ENCODE results near the gene SMAD6.
"Not testable (repeated sequence)": the region's sequence is repeated elsewhere in the genome, so short reads cannot be mapped to it uniquely, and the experiment has no call there.

The SMAD6 gene

DNA sequence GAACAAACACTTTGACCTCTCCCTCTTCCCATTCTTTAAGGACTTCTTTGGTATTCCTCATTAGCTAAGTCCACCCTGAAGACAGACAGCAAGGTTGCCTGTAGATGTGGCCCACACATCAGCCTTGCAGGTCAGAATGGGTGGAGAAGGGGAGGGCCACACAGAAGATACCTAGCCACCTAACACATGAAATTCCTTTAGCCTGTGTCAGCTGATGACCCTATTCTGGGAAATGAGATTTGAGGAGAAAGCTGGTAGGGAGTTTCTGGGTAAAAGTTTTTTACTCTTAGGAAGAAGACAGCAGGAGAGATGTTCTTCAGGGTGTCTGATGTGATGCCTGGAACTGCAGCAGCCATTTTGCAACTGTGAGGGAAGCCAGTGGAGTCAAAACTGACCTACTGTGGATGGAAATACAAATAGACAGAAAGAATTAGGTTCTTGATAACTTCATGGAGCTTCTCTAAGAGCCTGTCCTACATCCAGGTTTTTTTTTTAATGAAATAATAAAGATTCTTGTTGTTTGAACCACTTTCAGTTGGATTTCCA is 17.8 kb upstream of the SMAD6 start:
- Histone ChIP-seq H4K20me1 (ENCODE audit: insufficient read depth) (no peaks in the 10 kb centered on the region), H3K4me3 (IDR thresholded peaks at IDR 0.05; ENCODE audit: insufficient read depth, low read depth, low read length) (no peak overlapping the region), H3K36me3 (ENCODE audit: insufficient read depth) (no peaks in the 10 kb centered on the region), H3K27ac (no peak overlapping the region), H3K79me2 (ENCODE audit: insufficient read depth, low read depth) (no peaks in the 10 kb centered on the region), H3K27me3 (ENCODE audit: insufficient read depth, low read depth) (no peaks in the 10 kb centered on the region), H3K9ac (no peak overlapping the region), H3K4me1 (ENCODE audit: low read depth, poor library complexity, severe bottlenecking) (no peaks in the 10 kb centered on the region), H3K4me2 (no peak overlapping the region), H2AFZ (ENCODE audit: low read depth) (no peak overlapping the region)
- TF ChIP-seq, protein P1, sequence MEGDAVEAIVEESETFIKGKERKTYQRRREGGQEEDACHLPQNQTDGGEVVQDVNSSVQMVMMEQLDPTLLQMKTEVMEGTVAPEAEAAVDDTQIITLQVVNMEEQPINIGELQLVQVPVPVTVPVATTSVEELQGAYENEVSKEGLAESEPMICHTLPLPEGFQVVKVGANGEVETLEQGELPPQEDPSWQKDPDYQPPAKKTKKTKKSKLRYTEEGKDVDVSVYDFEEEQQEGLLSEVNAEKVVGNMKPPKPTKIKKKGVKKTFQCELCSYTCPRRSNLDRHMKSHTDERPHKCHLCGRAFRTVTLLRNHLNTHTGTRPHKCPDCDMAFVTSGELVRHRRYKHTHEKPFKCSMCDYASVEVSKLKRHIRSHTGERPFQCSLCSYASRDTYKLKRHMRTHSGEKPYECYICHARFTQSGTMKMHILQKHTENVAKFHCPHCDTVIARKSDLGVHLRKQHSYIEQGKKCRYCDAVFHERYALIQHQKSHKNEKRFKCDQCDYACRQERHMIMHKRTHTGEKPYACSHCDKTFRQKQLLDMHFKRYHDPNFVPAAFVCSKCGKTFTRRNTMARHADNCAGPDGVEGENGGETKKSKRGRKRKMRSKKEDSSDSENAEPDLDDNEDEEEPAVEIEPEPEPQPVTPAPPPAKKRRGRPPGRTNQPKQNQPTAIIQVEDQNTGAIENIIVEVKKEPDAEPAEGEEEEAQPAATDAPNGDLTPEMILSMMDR (conservative IDR thresholded peaks at IDR 0.05; ENCODE audit: low read depth, low read length): no peak

DNA sequence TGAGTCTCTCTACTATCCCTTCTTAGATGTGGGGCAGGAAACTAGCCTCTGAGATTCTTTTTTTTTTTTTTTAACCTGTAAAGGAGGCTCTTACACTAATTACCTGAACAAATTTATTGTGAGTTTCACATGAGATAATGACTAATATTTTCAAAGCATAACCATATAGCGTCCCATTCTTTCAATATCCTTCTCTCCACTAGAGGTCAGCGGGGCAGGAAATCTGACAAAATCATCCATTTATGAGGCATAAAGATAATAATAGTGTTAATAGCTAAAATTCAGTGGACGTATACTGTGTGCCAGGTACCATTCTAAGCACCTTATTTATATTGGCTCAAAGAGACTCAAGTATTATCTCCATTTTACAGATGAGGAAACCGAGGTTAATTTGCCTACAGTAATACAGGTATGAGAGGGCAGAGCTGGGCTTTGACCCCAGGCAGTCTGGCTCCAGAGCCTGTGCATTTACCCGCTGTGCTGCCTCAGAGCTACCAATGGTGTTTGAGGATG is 16.3 kb upstream of the SMAD6 start:
- H3K4me2 ChIP-seq: no peak overlapping the region
- no peaks in the 10 kb centered on the region for H3K4me1 ChIP-seq (ENCODE audit: low read depth, poor library complexity, severe bottlenecking)
- no peak overlapping the region for H2AFZ ChIP-seq (ENCODE audit: low read depth)
- H3K36me3 ChIP-seq (ENCODE audit: insufficient read depth): no peaks in the 10 kb centered on the region
- no peak overlapping the region for H3K4me3 ChIP-seq (IDR thresholded peaks at IDR 0.05; ENCODE audit: insufficient read depth, low read depth, low read length)
- no peaks in the 10 kb centered on the region for H3K27me3 ChIP-seq (ENCODE audit: insufficient read depth, low read depth)
- no peak overlapping the region for H3K27ac ChIP-seq
- H3K9ac ChIP-seq: no peak overlapping the region
- TF ChIP-seq, protein P1 (conservative IDR thresholded peaks at IDR 0.05; ENCODE audit: low read depth, low read length): peak; percentile 26; the same call in 1 of the 2 replicates
- H4K20me1 ChIP-seq (ENCODE audit: insufficient read depth): no peaks in the 10 kb centered on the region
- H3K79me2 ChIP-seq (ENCODE audit: insufficient read depth, low read depth): no peaks in the 10 kb centered on the region

DNA sequence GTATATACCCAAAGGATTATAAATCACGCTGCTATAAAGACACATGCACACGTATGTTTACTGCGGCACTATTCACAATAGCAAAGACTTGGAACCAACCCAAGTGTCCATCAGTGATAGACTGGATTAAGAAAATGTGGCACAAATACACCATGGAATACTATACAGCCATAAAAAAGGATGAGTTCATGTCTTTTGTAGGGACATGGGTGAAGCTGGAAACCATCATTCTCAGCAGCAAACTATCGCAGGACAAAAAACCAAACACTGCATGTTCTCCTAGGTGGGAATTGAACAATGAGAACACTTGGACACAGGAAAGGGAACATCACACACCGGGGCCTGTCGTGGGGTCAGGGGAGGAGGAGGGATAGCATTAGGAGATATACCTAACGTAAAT is 11.1 kb upstream of the SMAD6 start:
- not testable (repeated sequence) for H3K36me3 ChIP-seq (ENCODE audit: insufficient read depth); H3K27me3 ChIP-seq (ENCODE audit: insufficient read depth, low read depth); H4K20me1 ChIP-seq (ENCODE audit: insufficient read depth); H3K79me2 ChIP-seq (ENCODE audit: insufficient read depth, low read depth); H3K4me1 ChIP-seq (ENCODE audit: low read depth, poor library complexity, severe bottlenecking); H3K27ac ChIP-seq; H3K4me2 ChIP-seq; H3K4me3 ChIP-seq (IDR thresholded peaks at IDR 0.05; ENCODE audit: insufficient read depth, low read depth, low read length); H2AFZ ChIP-seq (ENCODE audit: low read depth); H3K9ac ChIP-seq

DNA sequence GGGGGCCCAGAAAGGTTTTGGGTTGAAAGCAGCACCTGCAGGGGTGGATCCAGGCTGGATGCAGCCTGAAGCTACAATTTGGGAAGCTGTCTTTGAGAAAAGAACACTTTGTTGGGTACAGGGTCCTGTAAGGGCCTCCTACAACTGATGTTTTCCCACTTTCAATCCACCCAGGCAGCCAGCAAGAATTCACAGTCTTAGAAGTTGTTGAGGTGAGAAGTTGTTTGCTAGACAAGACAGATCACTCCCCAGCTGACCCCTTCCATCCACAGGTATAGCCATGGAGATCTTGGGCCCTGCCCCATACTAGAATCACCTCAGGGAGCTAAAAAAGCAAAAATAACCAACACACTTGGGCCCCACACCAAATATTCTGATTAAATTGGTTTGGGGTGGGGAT is 10.3 kb upstream of the SMAD6 start:
- H3K27ac ChIP-seq: no peak overlapping the region

DNA sequence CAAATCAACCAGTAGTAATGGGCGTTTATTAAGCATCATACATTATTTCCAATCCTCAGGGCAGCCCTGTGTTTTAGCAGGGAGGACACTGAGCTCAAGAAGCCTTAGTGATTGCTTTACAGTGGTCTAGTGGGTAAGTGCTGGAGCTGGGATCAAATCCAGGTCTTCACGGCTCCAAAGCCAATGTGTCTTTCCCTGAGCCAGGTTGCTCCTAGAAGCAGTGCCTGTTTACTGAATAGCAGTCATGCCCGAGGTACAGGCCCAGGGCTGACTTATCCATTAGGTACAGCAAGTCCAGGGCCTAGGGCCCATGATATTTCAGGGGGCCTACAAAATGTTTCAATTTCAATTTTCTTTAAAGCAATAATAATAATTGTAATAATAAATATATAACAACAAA is 9.6 kb upstream of the SMAD6 start:
- no peak overlapping the region for H2AFZ ChIP-seq (ENCODE audit: low read depth)
- no peak overlapping the region for H3K4me2 ChIP-seq
- no peak overlapping the region for H3K27ac ChIP-seq

More for the DNA sequence above, 10.3 kb upstream of the SMAD6 start:
- H3K4me1 ChIP-seq (ENCODE audit: low read depth, poor library complexity, severe bottlenecking): no peaks in the 10 kb centered on the region
- H4K20me1 ChIP-seq (ENCODE audit: insufficient read depth): no peaks in the 10 kb centered on the region
- TF ChIP-seq, protein P1 (conservative IDR thresholded peaks at IDR 0.05; ENCODE audit: low read depth, low read length): no peak
- H3K36me3 ChIP-seq (ENCODE audit: insufficient read depth): no peaks in the 10 kb centered on the region
- no peak overlapping the region for H3K4me3 ChIP-seq (IDR thresholded peaks at IDR 0.05; ENCODE audit: insufficient read depth, low read depth, low read length)
- H3K27me3 ChIP-seq (ENCODE audit: insufficient read depth, low read depth): no peaks in the 10 kb centered on the region
- H2AFZ ChIP-seq (ENCODE audit: low read depth): no peak overlapping the region
- H3K9ac ChIP-seq: no peak overlapping the region
- no peaks in the 10 kb centered on the region for H3K79me2 ChIP-seq (ENCODE audit: insufficient read depth, low read depth)
- H3K4me2 ChIP-seq: no peak overlapping the region

More for the DNA sequence above, 9.6 kb upstream of the SMAD6 start:
- H4K20me1 ChIP-seq (ENCODE audit: insufficient read depth): no peaks in the 10 kb centered on the region
- TF ChIP-seq, protein P1 (conservative IDR thresholded peaks at IDR 0.05; ENCODE audit: low read depth, low read length): no peak
- H3K79me2 ChIP-seq (ENCODE audit: insufficient read depth, low read depth): no peaks in the 10 kb centered on the region
- no peaks in the 10 kb centered on the region for H3K36me3 ChIP-seq (ENCODE audit: insufficient read depth)
- H3K9ac ChIP-seq: no peak overlapping the region
- H3K4me3 ChIP-seq (IDR thresholded peaks at IDR 0.05; ENCODE audit: insufficient read depth, low read depth, low read length): no peak overlapping the region
- no peaks in the 10 kb centered on the region for H3K4me1 ChIP-seq (ENCODE audit: low read depth, poor library complexity, severe bottlenecking)
- H3K27me3 ChIP-seq (ENCODE audit: insufficient read depth, low read depth): no peaks in the 10 kb centered on the region

Data from KMS-11 (cell line).